Measurements from ENCODE around the gene ELMO1.

GRCh38 chr7:37390114-37390513, 58.5 kb downstream of the ELMO1 start:
- TF ChIP-seq CTCF (IDR thresholded peaks at IDR 0.05; ENCODE audit: low read depth, low read length, missing input control) (no peak), REST (IDR thresholded peaks at IDR 0.05) (no peak), GABPA (IDR thresholded peaks at IDR 0.05 in 1 of 2, conservative IDR thresholded peaks at IDR 0.05 in 1 of 2) (no peak), TAF1 (conservative IDR thresholded peaks at IDR 0.05) (no peak), ZBTB33 (IDR thresholded peaks at IDR 0.05) (no peak), JUND (IDR thresholded peaks at IDR 0.05) (no peak), MAX (IDR thresholded peaks at IDR 0.05) (no peak), ATF3 (IDR thresholded peaks at IDR 0.05) (no peak), SP1 (IDR thresholded peaks at IDR 0.05) (no peak), YY1 (IDR thresholded peaks at IDR 0.05) (no peak), EGR1 (IDR thresholded peaks at IDR 0.05; ENCODE audit: low read depth in 2 of 2) (no peak), RXRA (IDR thresholded peaks at IDR 0.05) (no peak)

Measured in liver (tissue), 3 donors.